ENCODE data around the gene ATP8B1.

GRCh38 chr18:57697426-57697825 is 105.7 kb downstream of the ATP8B1 start:
- TF ChIP-seq CTCF (IDR thresholded peaks at IDR 0.05): no peak
- TF ChIP-seq POLR2A (IDR thresholded peaks at IDR 0.05): no peak
